Measurements from ENCODE around the gene ERP44.

DNA sequence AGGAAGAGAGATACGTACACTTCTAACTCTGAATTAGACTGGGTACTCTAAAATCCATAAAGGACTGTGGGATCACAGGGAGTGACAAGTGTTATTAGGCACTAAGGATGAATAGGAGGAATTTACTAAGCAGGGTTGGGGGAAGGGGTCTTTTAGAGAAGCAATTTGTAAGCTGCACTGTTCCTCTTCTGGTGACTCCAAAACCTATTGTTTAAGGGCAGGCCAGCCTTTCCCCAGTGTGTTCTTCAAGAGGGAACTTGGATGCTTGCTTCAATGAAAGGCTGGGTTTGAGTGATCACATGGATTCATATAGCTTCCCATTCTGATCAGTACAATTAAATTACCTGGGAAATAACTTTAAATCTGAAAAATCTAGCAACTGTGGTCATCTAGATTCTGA, 120.6 kb downstream of the ERP44 start:
- no peak for TF ChIP-seq EZH2 (IDR thresholded peaks at IDR 0.05; ENCODE audit: insufficient read depth, poor library complexity, severe bottlenecking)
- TF ChIP-seq EZH2phosphoT487 (IDR thresholded peaks at IDR 0.05; ENCODE audit: insufficient read depth, low read depth), result no peak

Data from GM23248 (cell line).